Neural progenitor cell (in vitro differentiated cells): ENCODE results near the gene SIX5.

ENCODE experiments used
- EZH2 ChIP-seq: fragments of 200-600 bp; sonication (generic); IDR thresholded peaks from 2 replicates; pipeline ENCODE4 v1.6.1; 2017; ENCODE audit warnings: antibody characterized with exemption, mild to moderate bottlenecking, moderate library complexity
- EZH2phosphoT487 ChIP-seq: fragments of 200-600 bp; sonication (generic); IDR thresholded peaks from 2 replicates; pipeline ENCODE4 v1.6.1; 2017; ENCODE audit warnings: antibody characterized with exemption
- TF ChIP-seq, protein P1 (sequence below): fragments of 200-600 bp; sonication (generic); IDR thresholded peaks from 2 replicates; pipeline ENCODE4 v1.5.1; 2017; ENCODE audit warnings: antibody characterized with exemption, mild to moderate bottlenecking

DNA sequence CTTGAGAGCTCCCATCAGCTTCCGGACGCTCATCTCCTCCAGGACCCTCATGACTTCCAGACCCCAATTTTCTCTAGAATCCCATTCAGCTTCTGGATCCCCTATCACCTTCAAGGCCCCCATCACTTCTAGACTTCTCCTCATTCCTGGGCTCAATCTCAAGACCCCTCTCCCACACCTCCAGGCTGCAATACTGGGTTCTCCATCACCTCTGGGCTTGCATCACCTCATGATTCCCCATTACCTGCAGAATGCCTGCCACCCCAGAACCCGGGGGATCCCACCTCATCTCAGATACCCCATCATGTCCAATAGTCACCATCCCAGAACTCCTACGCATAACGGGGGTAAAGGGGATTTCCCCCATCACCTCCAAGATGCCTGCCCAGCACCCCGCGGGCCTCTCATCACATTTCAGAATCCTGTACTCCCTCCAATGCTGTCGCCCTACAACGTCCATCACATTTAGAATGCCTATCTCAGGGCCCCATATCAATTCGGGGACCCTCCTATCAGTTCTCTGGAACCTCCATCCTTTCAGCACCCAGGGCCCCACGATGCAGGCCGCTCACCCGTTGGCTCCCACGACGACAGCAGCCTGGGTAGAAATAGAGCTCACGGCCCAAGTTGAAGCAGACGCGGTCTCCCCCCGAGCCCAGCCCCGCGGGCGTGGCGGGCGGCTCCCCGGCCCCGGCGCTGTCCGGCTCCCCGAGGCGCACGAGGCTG lies 22.9 kb upstream of the SIX5 start:
- TF ChIP-seq, protein P1, sequence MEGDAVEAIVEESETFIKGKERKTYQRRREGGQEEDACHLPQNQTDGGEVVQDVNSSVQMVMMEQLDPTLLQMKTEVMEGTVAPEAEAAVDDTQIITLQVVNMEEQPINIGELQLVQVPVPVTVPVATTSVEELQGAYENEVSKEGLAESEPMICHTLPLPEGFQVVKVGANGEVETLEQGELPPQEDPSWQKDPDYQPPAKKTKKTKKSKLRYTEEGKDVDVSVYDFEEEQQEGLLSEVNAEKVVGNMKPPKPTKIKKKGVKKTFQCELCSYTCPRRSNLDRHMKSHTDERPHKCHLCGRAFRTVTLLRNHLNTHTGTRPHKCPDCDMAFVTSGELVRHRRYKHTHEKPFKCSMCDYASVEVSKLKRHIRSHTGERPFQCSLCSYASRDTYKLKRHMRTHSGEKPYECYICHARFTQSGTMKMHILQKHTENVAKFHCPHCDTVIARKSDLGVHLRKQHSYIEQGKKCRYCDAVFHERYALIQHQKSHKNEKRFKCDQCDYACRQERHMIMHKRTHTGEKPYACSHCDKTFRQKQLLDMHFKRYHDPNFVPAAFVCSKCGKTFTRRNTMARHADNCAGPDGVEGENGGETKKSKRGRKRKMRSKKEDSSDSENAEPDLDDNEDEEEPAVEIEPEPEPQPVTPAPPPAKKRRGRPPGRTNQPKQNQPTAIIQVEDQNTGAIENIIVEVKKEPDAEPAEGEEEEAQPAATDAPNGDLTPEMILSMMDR, result no peak
- TF ChIP-seq EZH2, result no peak
- no peak for TF ChIP-seq EZH2phosphoT487
